ENCODE results near the gene RIOK2.

DNA sequence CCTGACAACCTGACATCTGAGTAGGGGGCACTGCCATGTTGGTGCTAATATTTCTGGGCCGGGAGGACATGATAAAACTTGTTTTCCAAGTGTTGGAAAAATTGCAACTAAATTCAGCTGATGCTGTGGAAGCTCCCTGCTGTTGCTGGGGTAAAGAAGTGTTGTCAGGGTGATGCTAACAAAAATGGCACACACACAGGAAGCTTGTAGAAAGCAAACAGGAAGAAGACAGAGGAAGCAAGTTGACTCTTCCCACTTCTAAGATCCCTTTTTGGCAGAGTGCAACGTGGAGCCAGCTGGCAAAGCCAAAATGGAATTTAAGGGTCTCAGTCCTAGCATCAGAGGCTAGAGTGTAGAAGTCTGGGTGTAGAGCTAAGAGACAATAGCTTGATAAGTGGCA, 11.3 kb upstream of the RIOK2 start:
- TF ChIP-seq TRIM24 (IDR thresholded peaks at IDR 0.05) (no peak), ETV5 (CRISPR knock-in tag; IDR thresholded peaks at IDR 0.05; ENCODE audit: low read depth) (no peak), ZNF407 (IDR thresholded peaks at IDR 0.05; ENCODE audit: low read depth) (no peak), POLR2A (conservative IDR thresholded peaks at IDR 0.05) (no peak), REST (IDR thresholded peaks at IDR 0.05; ENCODE audit: borderline replicate concordance) (no peak), REST (CRISPR knock-in tag; IDR thresholded peaks at IDR 0.05; ENCODE audit: low read depth) (no peak), GABPB2 (CRISPR knock-in tag; conservative IDR thresholded peaks at IDR 0.05) (no peak), NR2C2 (CRISPR knock-in tag; IDR thresholded peaks at IDR 0.05) (no peak), NR2C2 (tag; IDR thresholded peaks at IDR 0.05) (no peak), GMEB1 (CRISPR knock-in tag; IDR thresholded peaks at IDR 0.05) (no peak), MAFK (IDR thresholded peaks at IDR 0.05; ENCODE audit: low read length) (no peak), MTF1 (CRISPR knock-in tag; IDR thresholded peaks at IDR 0.05; ENCODE audit: borderline replicate concordance) (no peak), USF2 (CRISPR knock-in tag; IDR thresholded peaks at IDR 0.05) (no peak)
- TF ChIP-seq, protein P1, sequence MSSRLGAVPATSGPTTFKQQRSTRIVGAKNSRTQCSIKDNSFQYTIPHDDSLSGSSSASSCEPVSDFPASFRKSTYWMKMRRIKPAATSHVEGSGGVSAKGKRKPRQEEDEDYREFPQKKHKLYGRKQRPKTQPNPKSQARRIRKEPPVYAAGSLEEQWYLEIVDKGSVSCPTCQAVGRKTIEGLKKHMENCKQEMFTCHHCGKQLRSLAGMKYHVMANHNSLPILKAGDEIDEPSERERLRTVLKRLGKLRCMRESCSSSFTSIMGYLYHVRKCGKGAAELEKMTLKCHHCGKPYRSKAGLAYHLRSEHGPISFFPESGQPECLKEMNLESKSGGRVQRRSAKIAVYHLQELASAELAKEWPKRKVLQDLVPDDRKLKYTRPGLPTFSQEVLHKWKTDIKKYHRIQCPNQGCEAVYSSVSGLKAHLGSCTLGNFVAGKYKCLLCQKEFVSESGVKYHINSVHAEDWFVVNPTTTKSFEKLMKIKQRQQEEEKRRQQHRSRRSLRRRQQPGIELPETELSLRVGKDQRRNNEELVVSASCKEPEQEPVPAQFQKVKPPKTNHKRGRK (tag; IDR thresholded peaks at IDR 0.05), result no peak

All from K562 (cell line).